22Rv1 (cell line): ENCODE data around the gene ZNF425.

Experiments used
- H3K27ac ChIP-seq: fragments of 450-650 bp; 2 replicates; pipeline ENCODE4 v1.5.1; 2017
- ZFX ChIP-seq: fragments of 450-650 bp; IDR thresholded peaks from 2 replicates; pipeline ENCODE4 v1.6.1; 2017; ENCODE audit warnings: antibody characterized with exemption, borderline replicate concordance
- TF ChIP-seq, protein P1 (sequence below): fragments of 450-650 bp; IDR thresholded peaks from 2 replicates; pipeline ENCODE4 v1.5.1; 2017; ENCODE audit warnings: mild to moderate bottlenecking

ZNF425 gene

DNA sequence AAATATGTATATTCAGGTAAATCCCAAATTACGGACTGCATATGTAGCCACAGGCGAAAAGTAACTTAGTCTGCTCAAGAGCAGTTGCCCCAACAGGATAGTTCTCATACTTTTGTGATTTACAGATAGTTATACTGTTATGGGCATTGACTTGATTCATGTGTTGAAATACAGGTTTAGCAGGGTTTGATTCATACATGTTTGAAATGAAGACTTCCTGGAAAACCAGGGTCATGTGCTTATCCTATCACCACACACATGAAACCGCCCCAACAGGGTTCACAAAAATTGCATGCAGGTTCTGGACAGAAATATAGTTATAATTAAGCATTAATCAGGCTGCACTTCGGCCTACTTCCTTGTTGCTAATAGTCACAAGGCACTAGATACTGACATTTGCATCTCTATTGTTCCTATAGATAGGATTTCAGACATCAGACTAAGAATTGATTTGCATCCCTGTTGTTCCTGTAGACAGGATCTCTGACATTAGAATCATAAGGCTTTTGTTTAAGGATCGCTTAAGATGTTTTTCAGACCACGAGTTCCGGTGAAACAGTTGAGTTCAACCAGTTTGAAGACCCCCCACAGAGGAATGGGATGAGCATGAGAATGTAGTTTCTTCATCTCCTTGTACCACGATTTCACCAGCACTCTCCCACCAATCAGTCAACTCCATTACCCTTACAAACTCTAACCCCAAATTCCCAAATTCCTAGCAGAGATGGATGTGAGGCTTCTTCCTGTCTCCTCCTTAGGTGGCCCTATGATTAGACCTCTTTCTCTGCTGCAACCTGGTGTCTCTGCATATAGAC lies 19.1 kb upstream of the ZNF425 start:
- TF ChIP-seq, protein P1, sequence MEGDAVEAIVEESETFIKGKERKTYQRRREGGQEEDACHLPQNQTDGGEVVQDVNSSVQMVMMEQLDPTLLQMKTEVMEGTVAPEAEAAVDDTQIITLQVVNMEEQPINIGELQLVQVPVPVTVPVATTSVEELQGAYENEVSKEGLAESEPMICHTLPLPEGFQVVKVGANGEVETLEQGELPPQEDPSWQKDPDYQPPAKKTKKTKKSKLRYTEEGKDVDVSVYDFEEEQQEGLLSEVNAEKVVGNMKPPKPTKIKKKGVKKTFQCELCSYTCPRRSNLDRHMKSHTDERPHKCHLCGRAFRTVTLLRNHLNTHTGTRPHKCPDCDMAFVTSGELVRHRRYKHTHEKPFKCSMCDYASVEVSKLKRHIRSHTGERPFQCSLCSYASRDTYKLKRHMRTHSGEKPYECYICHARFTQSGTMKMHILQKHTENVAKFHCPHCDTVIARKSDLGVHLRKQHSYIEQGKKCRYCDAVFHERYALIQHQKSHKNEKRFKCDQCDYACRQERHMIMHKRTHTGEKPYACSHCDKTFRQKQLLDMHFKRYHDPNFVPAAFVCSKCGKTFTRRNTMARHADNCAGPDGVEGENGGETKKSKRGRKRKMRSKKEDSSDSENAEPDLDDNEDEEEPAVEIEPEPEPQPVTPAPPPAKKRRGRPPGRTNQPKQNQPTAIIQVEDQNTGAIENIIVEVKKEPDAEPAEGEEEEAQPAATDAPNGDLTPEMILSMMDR, result no peak
- no peak for TF ChIP-seq ZFX
- H3K27ac ChIP-seq, result peak overlapping the region; percentile 91

- H3K27ac ChIP-seq, result peak overlapping the region; percentile 91
These were observed 18.4 kb upstream of the ZNF425 start for GRCh38 chr7:149144436-149144922.

- H3K27ac ChIP-seq, result no peak overlapping the region
- TF ChIP-seq, protein P1, result no peak
- TF ChIP-seq ZFX, result no peak
These were observed 15.8 kb upstream of the ZNF425 start for GRCh38 chr7:149141893-149142292.

DNA sequence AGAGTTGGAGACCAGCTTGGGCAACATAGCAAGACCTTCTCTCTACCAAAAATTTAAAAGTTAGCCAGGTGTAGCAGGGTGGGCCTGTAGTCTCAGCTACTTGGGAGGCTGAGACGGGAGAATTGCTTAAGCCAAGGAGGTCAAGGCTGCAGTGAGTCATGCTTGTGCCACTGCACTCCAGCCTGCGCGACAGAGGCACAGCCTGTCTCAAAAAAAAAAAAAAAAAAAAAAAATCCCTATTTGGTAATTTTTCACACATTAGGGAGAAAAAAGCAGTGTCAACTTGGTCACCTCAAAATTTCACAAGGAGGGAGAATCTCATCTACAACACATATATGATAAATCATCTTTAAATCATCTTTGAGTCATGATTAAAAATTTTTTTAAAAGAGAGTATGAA lies 14.7 kb upstream of the ZNF425 start:
- no peak overlapping the region for H3K27ac ChIP-seq
- TF ChIP-seq ZFX, result no peak
- TF ChIP-seq, protein P1, result no peak

DNA sequence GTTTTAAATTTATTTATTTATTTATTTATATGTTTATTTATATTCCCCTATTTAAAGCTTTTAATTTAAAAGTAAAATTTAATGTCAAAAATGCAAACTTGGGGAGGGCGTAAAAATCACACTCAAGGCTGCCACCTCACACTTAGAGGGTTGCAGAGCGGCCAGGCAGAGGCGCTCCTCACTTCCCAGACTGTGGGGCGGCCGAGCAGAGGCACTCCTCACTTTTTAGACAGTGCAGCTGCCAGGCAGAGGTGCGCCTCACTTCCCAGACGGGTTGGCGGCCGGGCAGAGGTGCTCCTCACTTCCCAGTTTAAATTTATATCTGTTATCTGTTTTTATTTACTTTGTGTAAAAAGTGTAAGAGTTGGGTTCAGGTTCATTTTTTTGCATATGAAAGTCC lies 10.0 kb upstream of the ZNF425 start:
- TF ChIP-seq, protein P1, result no peak
- no peak for TF ChIP-seq ZFX
- no peak overlapping the region for H3K27ac ChIP-seq

GRCh38 chr7:149133028-149133710 lies 7.0 kb upstream of the ZNF425 start:
- no peak overlapping the region for H3K27ac ChIP-seq
- no peak for TF ChIP-seq ZFX
- TF ChIP-seq, protein P1, result no peak

DNA sequence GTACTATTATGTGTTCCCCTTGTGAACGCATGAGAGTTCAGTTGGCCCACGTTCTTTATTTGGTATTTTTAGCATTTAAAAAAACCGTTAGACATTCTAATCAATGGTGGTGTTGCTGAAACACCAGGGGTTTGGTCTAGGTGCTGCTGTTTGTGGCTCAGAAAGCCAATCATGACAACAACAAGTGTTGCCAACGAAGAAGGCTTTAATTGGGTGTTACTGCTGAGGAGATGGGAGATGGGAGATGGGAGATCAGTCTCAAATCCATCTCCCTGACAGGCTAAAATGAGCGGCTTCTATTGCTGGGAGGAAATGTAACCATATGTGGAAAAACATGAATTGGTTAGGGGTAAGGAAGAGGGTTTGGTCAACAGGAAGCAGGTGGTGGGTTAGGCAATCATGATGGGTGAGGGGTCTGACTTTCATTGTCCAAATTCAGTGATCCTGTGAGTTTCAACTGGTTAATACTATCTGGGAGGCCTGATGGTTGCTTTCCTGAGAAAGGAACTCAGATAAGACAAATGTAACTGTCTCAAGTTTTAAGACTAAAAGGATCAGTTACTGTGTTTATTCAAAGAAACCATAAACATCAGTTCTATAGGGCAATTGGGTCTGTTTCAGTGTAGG lies 4.6 kb upstream of the ZNF425 start:
- TF ChIP-seq, protein P1, result no peak
- TF ChIP-seq ZFX, result no peak

More for the DNA sequence above, 4.6 kb upstream of the ZNF425 start:
- H3K27ac ChIP-seq, result no peak overlapping the region
